Vagina (tissue), 2 donors: ENCODE measurements around the gene PARVA. TPM values are rescaled to one million over a fixed set of nuclear protein-coding genes. Genes with fewer than 3 reads are reported as not detected.

Source experiments
- DNase-seq, 2 donors: peaks; one replicate each; pipeline ENCODE4 v3.0.0-alpha.2; 2017; ENCODE audit errors: extremely low spot score in 2 of 2
- H3K27ac ChIP-seq: fragments of 200-600 bp; sonication (generic); one replicate; pipeline ENCODE4 v1.5.1; 2019
- H3K27me3 ChIP-seq: fragments of 200-600 bp; sonication (generic); one replicate; pipeline ENCODE4 v1.5.1; 2019
- H3K36me3 ChIP-seq, 2 donors: fragments of 200-600 bp; sonication (generic); one replicate each; pipeline ENCODE4 v1.5.1; 2017 to 2019
- H3K4me1 ChIP-seq: fragments of 200-600 bp; sonication (generic); one replicate; pipeline ENCODE4 v1.5.1; 2019
- H3K4me3 ChIP-seq, 2 donors: fragments of 200-600 bp; sonication (generic); 1 replicate in 1 of 2; 2 replicates in 1 of 2; pipeline ENCODE4 v1.5.1; 2016 to 2019
- H3K9me3 ChIP-seq: fragments of 200-600 bp; sonication (generic); one replicate; pipeline ENCODE4 v1.5.1; 2019
- POLR2A ChIP-seq, 2 donors: fragments of 450-650 bp; IDR thresholded peaks; one replicate each; pipeline ENCODE4 v1.6.1; 2017; ENCODE audit warnings: antibody characterized with exemption in 2 of 2, mild to moderate bottlenecking in 2 of 2, moderate library complexity in 2 of 2
- POLR2AphosphoS5 ChIP-seq, 2 donors: sonication (generic); formaldehyde crosslinking; IDR thresholded peaks; one replicate each; pipeline ENCODE4 v1.9.0; 2017; ENCODE audit warnings: antibody characterized with exemption in 2 of 2, mild to moderate bottlenecking in 2 of 2, low read depth in 1 of 2; ENCODE audit not compliant: insufficient read depth in 1 of 2
- intact Hi-C: fragments of 100-400 bp; cut with DNase I; formaldehyde crosslinking; loops from one replicate; pipeline ENCODE4 v1.15.1; 2023
- total RNA-seq: library from RNA; depleted of rRNA; stranded (reverse); fragments of >200 nt; gene quantifications from one replicate; pipeline ENCODE4 v1.2.3, GENCODE V29; 2016
- TF ChIP-seq, protein P1 (sequence below), 3 experiments: fragments of 450-650 bp in 2 of 3; fragments of 200-600 bp in 1 of 3; sonication (generic) in 1 of 3; IDR thresholded peaks; one replicate each; pipeline ENCODE4 v1.5.1; 2017 to 2019; ENCODE audit warnings: antibody characterized with exemption in 3 of 3, mild to moderate bottlenecking in 2 of 3, moderate library complexity in 2 of 3

Gene PARVA
- total RNA-seq, 1 donor from 2014 or later: 51.1 TPM

- Histone ChIP-seq H3K4me1 (peaks cover 28% of the 10 kb centered on the region), H3K4me3 (no peak overlapping the region), H3K9me3 (no peaks in the 10 kb centered on the region), H3K36me3 (no peaks in the 10 kb centered on the region), H3K27ac (no peak overlapping the region), H3K27me3 (no peaks in the 10 kb centered on the region)
- TF ChIP-seq POLR2A (IDR thresholded peaks at IDR 0.05): no peak
- TF ChIP-seq, protein P1, sequence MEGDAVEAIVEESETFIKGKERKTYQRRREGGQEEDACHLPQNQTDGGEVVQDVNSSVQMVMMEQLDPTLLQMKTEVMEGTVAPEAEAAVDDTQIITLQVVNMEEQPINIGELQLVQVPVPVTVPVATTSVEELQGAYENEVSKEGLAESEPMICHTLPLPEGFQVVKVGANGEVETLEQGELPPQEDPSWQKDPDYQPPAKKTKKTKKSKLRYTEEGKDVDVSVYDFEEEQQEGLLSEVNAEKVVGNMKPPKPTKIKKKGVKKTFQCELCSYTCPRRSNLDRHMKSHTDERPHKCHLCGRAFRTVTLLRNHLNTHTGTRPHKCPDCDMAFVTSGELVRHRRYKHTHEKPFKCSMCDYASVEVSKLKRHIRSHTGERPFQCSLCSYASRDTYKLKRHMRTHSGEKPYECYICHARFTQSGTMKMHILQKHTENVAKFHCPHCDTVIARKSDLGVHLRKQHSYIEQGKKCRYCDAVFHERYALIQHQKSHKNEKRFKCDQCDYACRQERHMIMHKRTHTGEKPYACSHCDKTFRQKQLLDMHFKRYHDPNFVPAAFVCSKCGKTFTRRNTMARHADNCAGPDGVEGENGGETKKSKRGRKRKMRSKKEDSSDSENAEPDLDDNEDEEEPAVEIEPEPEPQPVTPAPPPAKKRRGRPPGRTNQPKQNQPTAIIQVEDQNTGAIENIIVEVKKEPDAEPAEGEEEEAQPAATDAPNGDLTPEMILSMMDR (IDR thresholded peaks at IDR 0.05): no peak
- no peak for TF ChIP-seq POLR2AphosphoS5 (IDR thresholded peaks at IDR 0.05; ENCODE audit: insufficient read depth in 1 of 2, low read depth in 1 of 2)
- DNase-seq: no peak
- intact Hi-C loops: no loop called here
Observed at GRCh38 chr11:12543596-12544415, 166.4 kb downstream of the PARVA start.

- H3K4me3 ChIP-seq: no peak overlapping the region
- DNase-seq: no peak
- peaks cover 14% of the 10 kb centered on the region for H3K4me1 ChIP-seq
- TF ChIP-seq, protein P1 (IDR thresholded peaks at IDR 0.05): no peak
- no peak for TF ChIP-seq POLR2AphosphoS5 (IDR thresholded peaks at IDR 0.05; ENCODE audit: insufficient read depth in 1 of 2, low read depth in 1 of 2)
- no peak for TF ChIP-seq POLR2A (IDR thresholded peaks at IDR 0.05)
- no peak overlapping the region for H3K27ac ChIP-seq
- no peaks in the 10 kb centered on the region for H3K27me3 ChIP-seq
- no peaks in the 10 kb centered on the region for H3K9me3 ChIP-seq
- intact Hi-C loops: no loop called here
- no peaks in the 10 kb centered on the region for H3K36me3 ChIP-seq
Observed at GRCh38 chr11:12544986-12545775, 167.8 kb downstream of the PARVA start.

- no peak for DNase-seq
- H3K36me3 ChIP-seq: no peaks in the 10 kb centered on the region
- TF ChIP-seq, protein P1 (IDR thresholded peaks at IDR 0.05): no peak
- no peak for TF ChIP-seq POLR2AphosphoS5 (IDR thresholded peaks at IDR 0.05; ENCODE audit: insufficient read depth in 1 of 2, low read depth in 1 of 2)
- TF ChIP-seq POLR2A (IDR thresholded peaks at IDR 0.05): no peak
- H3K27me3 ChIP-seq: no peaks in the 10 kb centered on the region
- intact Hi-C loops: no loop called here
- peaks cover 5% of the 10 kb centered on the region for H3K4me1 ChIP-seq
- H3K4me3 ChIP-seq: no peak overlapping the region
- H3K27ac ChIP-seq: no peak overlapping the region
- H3K9me3 ChIP-seq: no peaks in the 10 kb centered on the region
Observed at GRCh38 chr11:12546122-12546521, 168.8 kb downstream of the PARVA start.

DNA sequence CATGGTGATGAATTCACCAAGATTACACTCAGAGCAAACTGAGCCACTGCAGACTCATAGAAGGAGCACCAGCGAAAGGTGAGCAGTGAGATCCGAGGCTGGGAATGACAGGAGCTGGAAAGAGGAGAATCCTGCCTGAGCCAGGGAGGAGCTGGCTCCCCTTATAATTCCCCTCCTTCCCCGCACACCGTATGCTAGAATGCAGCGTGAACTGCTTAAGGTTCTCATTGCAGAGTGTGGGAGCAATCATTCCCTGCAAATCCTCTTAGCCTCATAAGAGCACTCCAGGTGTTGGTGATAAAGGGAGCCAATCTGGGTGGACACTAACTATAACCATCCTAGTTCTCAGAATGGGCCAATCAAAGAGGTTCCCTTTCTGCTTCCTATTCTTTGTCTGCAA, 169.3 kb downstream of the PARVA start:
- H3K36me3 ChIP-seq: no peaks in the 10 kb centered on the region
- no peaks in the 10 kb centered on the region for H3K27me3 ChIP-seq
- H3K9me3 ChIP-seq: no peaks in the 10 kb centered on the region
- intact Hi-C loops: no loop called here
- H3K4me1 ChIP-seq: no peaks in the 10 kb centered on the region
- no peak overlapping the region for H3K4me3 ChIP-seq
- no peak for DNase-seq
- no peak overlapping the region for H3K27ac ChIP-seq
- TF ChIP-seq, protein P1 (IDR thresholded peaks at IDR 0.05): no peak
- no peak for TF ChIP-seq POLR2A (IDR thresholded peaks at IDR 0.05)
- TF ChIP-seq POLR2AphosphoS5 (IDR thresholded peaks at IDR 0.05; ENCODE audit: insufficient read depth in 1 of 2, low read depth in 1 of 2): no peak
